ENCODE results near the gene CRTAC1. TPM values are rescaled to one million over a fixed set of nuclear protein-coding genes. Genes with fewer than 3 reads are reported as not detected.

Gene CRTAC1
- total and polyA plus RNA-seq, 2 experiments from 2014 or later: 0.47 to 1.2 TPM

GRCh38 chr10:97887399-97887798 lies 143.0 kb downstream of the CRTAC1 start:
- no peak overlapping the region for H3K4me3 Mint-ChIP-seq
- H3K9me3 Mint-ChIP-seq: no peaks in the 10 kb centered on the region
- H3K79me2 ChIP-seq (replicated peaks; ENCODE audit: insufficient read depth): no peaks in the 10 kb centered on the region
- DNase-seq (ENCODE audit: low spot score) (no peak), ATAC-seq (no peak)
- H3K27me3 Mint-ChIP-seq (ENCODE audit: insufficient read depth, low read depth, poor library complexity): peaks cover 7% of the 10 kb centered on the region
- no peak overlapping the region for H3K27ac ChIP-seq (ENCODE audit: low read depth)
- no peak for TF ChIP-seq ETS1 (IDR thresholded peaks at IDR 0.05)
- no peak for TF ChIP-seq NANOG (IDR thresholded peaks at IDR 0.05; ENCODE audit: borderline replicate concordance)
- TF ChIP-seq, protein P1, sequence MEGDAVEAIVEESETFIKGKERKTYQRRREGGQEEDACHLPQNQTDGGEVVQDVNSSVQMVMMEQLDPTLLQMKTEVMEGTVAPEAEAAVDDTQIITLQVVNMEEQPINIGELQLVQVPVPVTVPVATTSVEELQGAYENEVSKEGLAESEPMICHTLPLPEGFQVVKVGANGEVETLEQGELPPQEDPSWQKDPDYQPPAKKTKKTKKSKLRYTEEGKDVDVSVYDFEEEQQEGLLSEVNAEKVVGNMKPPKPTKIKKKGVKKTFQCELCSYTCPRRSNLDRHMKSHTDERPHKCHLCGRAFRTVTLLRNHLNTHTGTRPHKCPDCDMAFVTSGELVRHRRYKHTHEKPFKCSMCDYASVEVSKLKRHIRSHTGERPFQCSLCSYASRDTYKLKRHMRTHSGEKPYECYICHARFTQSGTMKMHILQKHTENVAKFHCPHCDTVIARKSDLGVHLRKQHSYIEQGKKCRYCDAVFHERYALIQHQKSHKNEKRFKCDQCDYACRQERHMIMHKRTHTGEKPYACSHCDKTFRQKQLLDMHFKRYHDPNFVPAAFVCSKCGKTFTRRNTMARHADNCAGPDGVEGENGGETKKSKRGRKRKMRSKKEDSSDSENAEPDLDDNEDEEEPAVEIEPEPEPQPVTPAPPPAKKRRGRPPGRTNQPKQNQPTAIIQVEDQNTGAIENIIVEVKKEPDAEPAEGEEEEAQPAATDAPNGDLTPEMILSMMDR (conservative IDR thresholded peaks at IDR 0.05; ENCODE audit: low read depth in 2 of 2): no peak
- no peak for TF ChIP-seq ZNF114 (CRISPR knock-in tag; IDR thresholded peaks at IDR 0.05)
- TF ChIP-seq EZH2 (IDR thresholded peaks at IDR 0.05; ENCODE audit: low read depth, unreplicated experiment): no peak
- TF ChIP-seq POLR2AphosphoS5 (IDR thresholded peaks at IDR 0.05; ENCODE audit: low read depth): no peak
- no peak for TF ChIP-seq REST (IDR thresholded peaks at IDR 0.05; ENCODE audit: unreplicated experiment)
- TF ChIP-seq STAT1 (IDR thresholded peaks at IDR 0.05; ENCODE audit: unreplicated experiment): no peak
- TF ChIP-seq CREB1 (CRISPR knock-in tag; IDR thresholded peaks at IDR 0.05; ENCODE audit: low read depth): no peak
- 0 out of 2 replicates have a peak, but pooled peaks cover 2% of the 10 kb centered on the region for H3K9me2 ChIP-seq (ENCODE audit: insufficient read depth)
- H4K20me1 ChIP-seq (replicated peaks; ENCODE audit: insufficient read depth): no peaks in the 10 kb centered on the region
- H2AFZ ChIP-seq: no peak overlapping the region
- H3K4me2 ChIP-seq: no peak overlapping the region
- no peaks in the 10 kb centered on the region for H3K27me3 ChIP-seq (ENCODE audit: insufficient read depth)
- no peaks in the 10 kb centered on the region for H3F3A ChIP-seq (replicated peaks; ENCODE audit: low read depth)
- H3K36me3 ChIP-seq (ENCODE audit: insufficient read depth): no peaks in the 10 kb centered on the region
- no peak overlapping the region for H3K27ac Mint-ChIP-seq
- H3K4me1 Mint-ChIP-seq: peaks cover 31% of the 10 kb centered on the region
- H3K36me3 Mint-ChIP-seq (ENCODE audit: low read depth): no peaks in the 10 kb centered on the region
- no peak overlapping the region for H3K4me3 ChIP-seq
- H3K4me1 ChIP-seq (ENCODE audit: insufficient read depth): peaks cover 14% of the 10 kb centered on the region; the same call in 1 of the 2 replicates

GRCh38 chr10:97886286-97886685 lies 144.1 kb downstream of the CRTAC1 start:
- Histone ChIP-seq H3K4me1 (ENCODE audit: insufficient read depth) (peaks cover 14% of the 10 kb centered on the region; the same call in 1 of the 2 replicates), H3K4me2 (no peak overlapping the region), H3K79me2 (replicated peaks; ENCODE audit: insufficient read depth) (no peaks in the 10 kb centered on the region), H3K36me3 (ENCODE audit: insufficient read depth) (no peaks in the 10 kb centered on the region), H3K4me3 (no peak overlapping the region), H3F3A (replicated peaks; ENCODE audit: low read depth) (no peaks in the 10 kb centered on the region), H4K20me1 (replicated peaks; ENCODE audit: insufficient read depth) (no peaks in the 10 kb centered on the region), H3K27me3 (ENCODE audit: insufficient read depth) (no peaks in the 10 kb centered on the region), H3K9me2 (ENCODE audit: insufficient read depth) (0 out of 2 replicates have a peak, but pooled peaks cover 2% of the 10 kb centered on the region), H3K27ac (ENCODE audit: low read depth) (no peak overlapping the region), H2AFZ (no peak overlapping the region)
- peak; percentile 10; the same call in 1 of the 3 replicates for ATAC-seq
- Mint-ChIP-seq H3K4me1 (peaks cover 31% of the 10 kb centered on the region), H3K4me3 (no peak overlapping the region), H3K27me3 (ENCODE audit: insufficient read depth, low read depth, poor library complexity) (peaks cover 13% of the 10 kb centered on the region), H3K9me3 (no peaks in the 10 kb centered on the region), H3K36me3 (ENCODE audit: low read depth) (no peaks in the 10 kb centered on the region), H3K27ac (no peak overlapping the region)
- DNase-seq (ENCODE audit: low spot score): no peak
- TF ChIP-seq REST (IDR thresholded peaks at IDR 0.05; ENCODE audit: unreplicated experiment): no peak
- no peak for TF ChIP-seq NANOG (IDR thresholded peaks at IDR 0.05; ENCODE audit: borderline replicate concordance)
- TF ChIP-seq ZNF331 (CRISPR knock-in tag; IDR thresholded peaks at IDR 0.05; ENCODE audit: low read depth): no peak
- no peak for TF ChIP-seq JUNB (IDR thresholded peaks at IDR 0.05; ENCODE audit: unreplicated experiment)
- no peak for TF ChIP-seq STAT1 (IDR thresholded peaks at IDR 0.05; ENCODE audit: unreplicated experiment)

Measured in GM23338 (cell line).